HG02981 (cell line): ENCODE measurements around the gene PARVA.

ENCODE experiments used
- ATAC-seq: cut with Tn5 transposase; IDR thresholded peaks from one replicate; pipeline ENCODE4 v1.9.1; 2021; ENCODE audit warnings: mild to moderate bottlenecking, moderate library complexity; ENCODE audit not compliant: unreplicated experiment

The PARVA gene

GRCh38 chr11:12376259-12377081 is 901 bp upstream of the PARVA start:
- ATAC-seq, result no peak

- no peak for ATAC-seq
These were observed 638 bp downstream of the PARVA start for GRCh38 chr11:12377824-12378593.

- ATAC-seq, result no peak
These were observed 3.4 kb downstream of the PARVA start for GRCh38 chr11:12380565-12381325.

GRCh38 chr11:12381875-12382274 is 4.5 kb downstream of the PARVA start:
- ATAC-seq, result no peak

- ATAC-seq, result no peak
These were observed 5.1 kb downstream of the PARVA start for GRCh38 chr11:12382451-12382850.

- no peak for ATAC-seq
These were observed 8.9 kb downstream of the PARVA start for GRCh38 chr11:12386309-12386708.

- no peak for ATAC-seq
These were observed 9.4 kb downstream of the PARVA start for GRCh38 chr11:12386745-12387144.

- ATAC-seq, result no peak
These were observed 10.8 kb downstream of the PARVA start for GRCh38 chr11:12388173-12388572.

- no peak for ATAC-seq
These were observed 11.7 kb downstream of the PARVA start for GRCh38 chr11:12388939-12389670.

GRCh38 chr11:12389676-12390657 is 12.6 kb downstream of the PARVA start:
- ATAC-seq, result no peak

- no peak for ATAC-seq
These were observed 13.3 kb downstream of the PARVA start for GRCh38 chr11:12390687-12391110.

- no peak for ATAC-seq
These were observed 15.3 kb downstream of the PARVA start for GRCh38 chr11:12392672-12393071.

- no peak for ATAC-seq
These were observed 16.3 kb downstream of the PARVA start for GRCh38 chr11:12393691-12394090.

GRCh38 chr11:12394601-12395000 is 17.2 kb downstream of the PARVA start:
- ATAC-seq, result no peak

GRCh38 chr11:12395333-12395732 is 18.0 kb downstream of the PARVA start:
- ATAC-seq, result no peak

GRCh38 chr11:12397931-12398334 is 20.6 kb downstream of the PARVA start:
- ATAC-seq, result no peak

GRCh38 chr11:12399355-12399754 is 22.0 kb downstream of the PARVA start:
- no peak for ATAC-seq

GRCh38 chr11:12402025-12402424 is 24.7 kb downstream of the PARVA start:
- ATAC-seq, result no peak

- ATAC-seq, result no peak
These were observed 25.3 kb downstream of the PARVA start for GRCh38 chr11:12402691-12403120.
